HepG2 (cell line): Measurements from ENCODE around the gene RIC3. TPM values are rescaled to one million over a fixed set of nuclear protein-coding genes. Genes with fewer than 3 reads are reported as not detected.

Experiments
- ATAC-seq: fragments of 200-7000 bp; cut with Tn5 transposase; 3 replicates; pipeline ENCODE4 v1.9.1; 2020; ENCODE audit warnings: mild to moderate bottlenecking, moderate library complexity
- BruUV-seq: library from RNA; stranded (reverse); fragments of 400-500 nt; replicated peaks from 2 replicates; lab custom pipeline; 2021; lab: Mats Ljungman, UMichigan
- CTCF ChIA-PET: fragments of 300-600 bp; formaldehyde crosslinking; extraction: SDS; loops from one replicate; lab custom pipeline; 2021; ENCODE audit warnings: low total read pairs, inconsistent platforms, low intra/inter-chr PET ratio; lab: Yijun Ruan, JAX
- POLR2A ChIA-PET: fragments of 350-600 bp; sonication (Branson Sonifier 250); formaldehyde crosslinking; loops from one replicate; lab custom pipeline; 2020; ENCODE audit warnings: antibody characterized with exemption, inconsistent platforms; lab: Yijun Ruan, JAX
- DNase-seq: peaks from one replicate; pipeline ENCODE4 v3.0.0-alpha.2; 2015; ENCODE audit warnings: low spot score
- FAIRE-seq: peaks from 3 replicates; lab custom pipeline; 2011; peaks lifted over from hg19 to GRCh38; lab: Jason Lieb, UNC
- H2AFZ ChIP-seq: one replicate; pipeline ENCODE4 v1.6.1; 2011; ENCODE audit warnings: low read length, inconsistent platforms
- H3K27ac ChIP-seq: fragments of 300-600 bp; 3 replicates; pipeline ENCODE4 v1.8.0; 2011; ENCODE audit warnings: mixed run types, mild to moderate bottlenecking, mixed read lengths, low read length, inconsistent platforms; ENCODE audit not compliant: insufficient read depth; ENCODE audit errors: extremely low read length
- H3K27me3 ChIP-seq, 2 experiments: fragments of 200-600 bp in 1 of 2; 2 replicates in 1 of 2; 3 replicates in 1 of 2; pipeline versions ENCODE4 v1.6.0 to v1.8.0; 2011; ENCODE audit warnings: low read length in 2 of 2, mild to moderate bottlenecking in 2 of 2, moderate library complexity in 2 of 2, inconsistent platforms in 1 of 2; ENCODE audit not compliant: insufficient read depth in 2 of 2, control insufficient read depth in 1 of 2
- H3K36me3 ChIP-seq, 2 experiments: fragments of 200-600 bp in 1 of 2; replicated peaks in 1 of 2; 2 replicates in 1 of 2; 3 replicates in 1 of 2; pipeline versions ENCODE4 v1.5.1 to v1.8.0; 2011; ENCODE audit warnings: low read length in 2 of 2, inconsistent platforms in 1 of 2; ENCODE audit not compliant: insufficient read depth in 2 of 2, control insufficient read depth in 1 of 2
- H3K4me1 ChIP-seq: 2 replicates; pipeline ENCODE4 v1.5.1; 2012; ENCODE audit warnings: low read length, inconsistent platforms; ENCODE audit not compliant: insufficient read depth
- H3K4me2 ChIP-seq: 2 replicates; pipeline ENCODE4 v1.6.0; 2011; ENCODE audit warnings: low read depth, low read length, inconsistent platforms
- H3K4me3 ChIP-seq, 3 experiments: fragments of 200-600 bp in 1 of 3; sonication (generic), shearing (Covaris generic) in 1 of 3; replicated peaks in 1 of 3; 2 replicates each; pipeline ENCODE4 v1.5.1; 2011 to 2016; ENCODE audit warnings: low read length in 3 of 3, inconsistent platforms in 2 of 3, low read depth in 2 of 3, mild to moderate bottlenecking in 2 of 3, control low read depth in 1 of 3, mixed read lengths in 1 of 3; ENCODE audit not compliant: insufficient read depth in 1 of 3
- H3K79me2 ChIP-seq: one replicate; pipeline ENCODE4 v1.6.1; 2011; ENCODE audit warnings: low read length, inconsistent platforms; ENCODE audit not compliant: insufficient read depth
- H3K9ac ChIP-seq: 2 replicates; pipeline ENCODE4 v1.6.0; 2011; ENCODE audit warnings: mild to moderate bottlenecking, low read depth, low read length, inconsistent platforms; ENCODE audit not compliant: insufficient read depth
- H3K9me3 ChIP-seq: 2 replicates; pipeline ENCODE4 v1.5.1; 2012; ENCODE audit warnings: mild to moderate bottlenecking, low read length
- H4K20me1 ChIP-seq: 2 replicates; pipeline ENCODE4 v1.6.0; 2011; ENCODE audit warnings: inconsistent platforms, mild to moderate bottlenecking, low read length, moderate library complexity; ENCODE audit not compliant: insufficient read depth
- CEBPG ChIP-seq: IDR thresholded peaks from 2 replicates; pipeline ENCODE4 v1.6.1; 2016
- HOXD1 ChIP-seq: sonication (generic); formaldehyde crosslinking; IDR thresholded peaks from 2 replicates; pipeline ENCODE4 v1.5.0; 2020; ENCODE audit warnings: missing genetic modification reagents
- KAT7 ChIP-seq: IDR thresholded peaks from 2 replicates; pipeline ENCODE4 v1.6.1; 2018; ENCODE audit warnings: borderline replicate concordance, missing compliant biosample characterization
- NR2F2 ChIP-seq: IDR thresholded peaks from 2 replicates; pipeline ENCODE4 v1.6.1; 2012; ENCODE audit warnings: low read depth, inconsistent platforms, borderline replicate concordance
- ZBTB10 ChIP-seq: sonication (generic); formaldehyde crosslinking; IDR thresholded peaks from 2 replicates; pipeline ENCODE4 v1.4.0; 2020; ENCODE audit warnings: missing genetic modification reagents, borderline replicate concordance
- ZKSCAN8 ChIP-seq: IDR thresholded peaks from 2 replicates; pipeline ENCODE4 v1.6.1; 2016; ENCODE audit warnings: borderline replicate concordance, missing genetic modification reagents, missing compliant biosample characterization
- ZNF549 ChIP-seq: sonication (generic); formaldehyde crosslinking; IDR thresholded peaks from 2 replicates; pipeline ENCODE4 v1.5.0; 2020; ENCODE audit warnings: missing genetic modification reagents
- ZNF605 ChIP-seq: sonication (generic); formaldehyde crosslinking; IDR thresholded peaks from 2 replicates; pipeline ENCODE4 v1.8.0; 2022; ENCODE audit warnings: mild to moderate bottlenecking, missing genetic modification reagents
- WGBS: methylation state at CpG from one replicate; pipeline ENCODE4 v1.1.6; 2017; ENCODE audit warnings: low lambda C conversion rate; 5-methylcytosine and 5-hydroxymethylcytosine counted together
- in situ Hi-C: cut with HindIII; loops from 2 replicates; pipeline ENCODE4 v1.10.0; 2017; ENCODE audit warnings: low pct_unique_long_range_greater_than_20kb; ENCODE audit not compliant: extremely low pct_ligation_motif_present
- intact Hi-C: fragments of 100-400 bp; cut with micrococcal nuclease; formaldehyde crosslinking; loops from one replicate; pipeline ENCODE4 v1.10.0; 2022; ENCODE audit not compliant: unreplicated experiment
- polyA plus RNA-seq, 8 experiments: library from polyadenylated mRNA; depleted of rRNA in 3 of 8; stranded (reverse) in 7 of 8; unstranded in 1 of 8; fragments of >200 nt; fragmentation: Illumina TruSeq in 4 of 8; extraction: Trizol in 4 of 8; gene quantifications; 2 replicates each; pipeline versions ENCODE4 v1.2.1 to v1.2.3, GENCODE V29; 2011 to 2016; ENCODE audit warnings: low read depth in 4 of 8, missing spikeins in 1 of 8, mixed read lengths in 1 of 8; ENCODE audit not compliant: insufficient read depth in 1 of 8
- total RNA-seq, 5 experiments: library from RNA; depleted of rRNA; stranded (reverse); fragments of >200 nt; fragmentation: Illumina TruSeq; extraction: Trizol; gene quantifications; 2 replicates each; pipeline ENCODE4 v1.2.3, GENCODE V29; 2016; ENCODE audit warnings: low read depth in 1 of 5

RIC3 gene
- total and polyA plus RNA-seq, 2 of the 13 experiments (the other 11 are each of a cell fraction or from before 2014, with no cell fraction given) = not detected

- no peak for DNase-seq
- H3K4me2 ChIP-seq = no peak overlapping the region
- no peaks in the 10 kb centered on the region for H3K9me3 ChIP-seq
- no peak for ATAC-seq
- H4K20me1 ChIP-seq = no peaks in the 10 kb centered on the region
- ChIA-PET POLR2A (no interaction called here), CTCF (no interaction called here)
- H3K4me3 ChIP-seq = no peak overlapping the region
- no peak overlapping the region for H2AFZ ChIP-seq
- no peak for FAIRE-seq
- H3K27ac ChIP-seq = no peak overlapping the region
- in situ Hi-C loops (no loop called here), intact Hi-C loops (no loop called here)
- no peak for TF ChIP-seq ZBTB10 (CRISPR knock-in tag)
- TF ChIP-seq NR2F2 = no peak
- TF ChIP-seq ZKSCAN8 = no peak
- TF ChIP-seq ZNF605 (CRISPR knock-in tag) = no peak
- TF ChIP-seq CEBPG (CRISPR knock-in tag) = no peak
- TF ChIP-seq HOXD1 (CRISPR knock-in tag) = no peak
- TF ChIP-seq KAT7 (CRISPR knock-in tag) = no peak
- TF ChIP-seq ZNF549 (CRISPR knock-in tag) = no peak
- no TSS peak for BruUV-seq
- no peaks in the 10 kb centered on the region for H3K79me2 ChIP-seq
- H3K4me1 ChIP-seq = peaks cover 7% of the 10 kb centered on the region
- H3K36me3 ChIP-seq = peaks cover 0 to 6% of the 10 kb centered on the region in 2 experiments; a peak in 2 of 5 replicates
- 93% methylated on average over 4 of the region's 4 CpGs for WGBS
- H3K9ac ChIP-seq = no peak overlapping the region
- no peaks in the 10 kb centered on the region for H3K27me3 ChIP-seq
Measured at GRCh38 chr11:8105133-8105532, 63.7 kb downstream of the RIC3 start.
